Peyer's patch (tissue), 4 donors: Measurements from ENCODE around the gene CDK5R1.

Experiments used
- CTCF ChIP-seq, 6 experiments: fragments of 450-650 bp in 4 of 6; fragments of 200-600 bp in 2 of 6; sonication (generic) in 1 of 6; IDR thresholded peaks; one replicate each; pipeline ENCODE4 v1.5.1; 2017 to 2019; ENCODE audit warnings: antibody characterized with exemption in 6 of 6, mild to moderate bottlenecking in 3 of 6, moderate library complexity in 1 of 6
- POLR2A ChIP-seq, 2 donors: fragments of 450-650 bp; IDR thresholded peaks; one replicate each; pipeline ENCODE4 v1.5.1; 2017; ENCODE audit warnings: antibody characterized with exemption in 2 of 2, mild to moderate bottlenecking in 2 of 2, moderate library complexity in 2 of 2

- TF ChIP-seq CTCF (IDR thresholded peaks at IDR 0.05) (no peak), POLR2A (IDR thresholded peaks at IDR 0.05) (no peak)
These were observed 42.0 kb downstream of the CDK5R1 start for GRCh38 chr17:32528825-32529224.
